ENCODE measurements around the gene MRPL22.

MRPL22 gene

GRCh38 chr5:154940772-154941620 is at the start of gene MRPL22:
Gene MRPL22, plus strand, starts transcription at chr5:154941073. Its CDS starts 38 bp downstream, at chr5:154941111.
- no peaks in the 10 kb centered on the region for H3K27me3 ChIP-seq (ENCODE audit: control insufficient read depth, insufficient read depth, low read length)
- peaks cover 9% of the 10 kb centered on the region for H3K4me1 ChIP-seq (ENCODE audit: control insufficient read depth, insufficient read depth, low read length)
- no peaks in the 10 kb centered on the region for H3K9me3 ChIP-seq (ENCODE audit: control insufficient read depth, insufficient read depth, low read depth, low read length)
- H3K4me3 ChIP-seq (ENCODE audit: low read depth, low read length) = peak within 1 kb of the TSS; percentile 92
- peak within 1 kb of the TSS; percentile 26; the same call in 1 of the 2 replicates for H3K27ac ChIP-seq (ENCODE audit: low read depth, low read length)
- peaks cover under 1% of the 10 kb centered on the region; the same call in 1 of the 2 replicates for H3K36me3 ChIP-seq (ENCODE audit: control insufficient read depth, insufficient read depth, low read length)
- peak within 1 kb of the TSS; percentile 86 for H3K9ac ChIP-seq (ENCODE audit: low read length)

- H3K27ac ChIP-seq (ENCODE audit: low read depth, low read length) = no peak overlapping the region
- H3K9me3 ChIP-seq (ENCODE audit: control insufficient read depth, insufficient read depth, low read depth, low read length) = peaks cover 6% of the 10 kb centered on the region; the same call in 1 of the 2 replicates
- no peak overlapping the region for H3K9ac ChIP-seq (ENCODE audit: low read length)
- peaks cover 86% of the 10 kb centered on the region for H3K36me3 ChIP-seq (ENCODE audit: control insufficient read depth, insufficient read depth, low read length)
- H3K4me3 ChIP-seq (ENCODE audit: low read depth, low read length) = no peak overlapping the region
- no peaks in the 10 kb centered on the region for H3K27me3 ChIP-seq (ENCODE audit: control insufficient read depth, insufficient read depth, low read length)
- no peaks in the 10 kb centered on the region for H3K4me1 ChIP-seq (ENCODE audit: control insufficient read depth, insufficient read depth, low read length)
These were observed 48.5 kb upstream of the MRPL22 start for GRCh38 chr5:154892369-154892771.

- H3K4me1 ChIP-seq (ENCODE audit: control insufficient read depth, insufficient read depth, low read length) = no peaks in the 10 kb centered on the region
- H3K27me3 ChIP-seq (ENCODE audit: control insufficient read depth, insufficient read depth, low read length) = no peaks in the 10 kb centered on the region
- H3K9me3 ChIP-seq (ENCODE audit: control insufficient read depth, insufficient read depth, low read depth, low read length) = no peaks in the 10 kb centered on the region
- no peak overlapping the region for H3K4me3 ChIP-seq (ENCODE audit: low read depth, low read length)
- peaks cover 86% of the 10 kb centered on the region for H3K36me3 ChIP-seq (ENCODE audit: control insufficient read depth, insufficient read depth, low read length)
- no peak overlapping the region for H3K27ac ChIP-seq (ENCODE audit: low read depth, low read length)
- no peak overlapping the region for H3K9ac ChIP-seq (ENCODE audit: low read length)
These were observed 47.5 kb upstream of the MRPL22 start for GRCh38 chr5:154893381-154893780.

GRCh38 chr5:154895606-154896561 is 45.0 kb upstream of the MRPL22 start:
- H3K4me1 ChIP-seq (ENCODE audit: control insufficient read depth, insufficient read depth, low read length) = no peaks in the 10 kb centered on the region
- peaks cover 88% of the 10 kb centered on the region for H3K36me3 ChIP-seq (ENCODE audit: control insufficient read depth, insufficient read depth, low read length)
- H3K27me3 ChIP-seq (ENCODE audit: control insufficient read depth, insufficient read depth, low read length) = no peaks in the 10 kb centered on the region
- no peak overlapping the region for H3K27ac ChIP-seq (ENCODE audit: low read depth, low read length)
- H3K9ac ChIP-seq (ENCODE audit: low read length) = no peak overlapping the region
- H3K9me3 ChIP-seq (ENCODE audit: control insufficient read depth, insufficient read depth, low read depth, low read length) = no peaks in the 10 kb centered on the region
- no peak overlapping the region for H3K4me3 ChIP-seq (ENCODE audit: low read depth, low read length)

- no peak overlapping the region for H3K4me3 ChIP-seq (ENCODE audit: low read depth, low read length)
- no peaks in the 10 kb centered on the region for H3K9me3 ChIP-seq (ENCODE audit: control insufficient read depth, insufficient read depth, low read depth, low read length)
- H3K36me3 ChIP-seq (ENCODE audit: control insufficient read depth, insufficient read depth, low read length) = peaks cover 88% of the 10 kb centered on the region
These were observed 44.2 kb upstream of the MRPL22 start for GRCh38 chr5:154896562-154897165.

GRCh38 chr5:154898210-154898609 is 42.7 kb upstream of the MRPL22 start:
- Histone ChIP-seq H3K36me3 (ENCODE audit: control insufficient read depth, insufficient read depth, low read length) (peaks cover 94% of the 10 kb centered on the region), H3K4me1 (ENCODE audit: control insufficient read depth, insufficient read depth, low read length) (no peaks in the 10 kb centered on the region), H3K4me3 (ENCODE audit: low read depth, low read length) (no peak overlapping the region), H3K27me3 (ENCODE audit: control insufficient read depth, insufficient read depth, low read length) (no peaks in the 10 kb centered on the region), H3K9me3 (ENCODE audit: control insufficient read depth, insufficient read depth, low read depth, low read length) (no peaks in the 10 kb centered on the region), H3K27ac (ENCODE audit: low read depth, low read length) (no peak overlapping the region), H3K9ac (ENCODE audit: low read length) (no peak overlapping the region)

More at GRCh38 chr5:154896562-154897165, 44.2 kb upstream of the MRPL22 start:
- H3K27me3 ChIP-seq (ENCODE audit: control insufficient read depth, insufficient read depth, low read length) = no peaks in the 10 kb centered on the region
- H3K27ac ChIP-seq (ENCODE audit: low read depth, low read length) = no peak overlapping the region
- no peaks in the 10 kb centered on the region for H3K4me1 ChIP-seq (ENCODE audit: control insufficient read depth, insufficient read depth, low read length)
- no peak overlapping the region for H3K9ac ChIP-seq (ENCODE audit: low read length)

GRCh38 chr5:154899151-154899816 is 41.6 kb upstream of the MRPL22 start:
- no peaks in the 10 kb centered on the region for H3K27me3 ChIP-seq (ENCODE audit: control insufficient read depth, insufficient read depth, low read length)
- peaks cover 90% of the 10 kb centered on the region for H3K36me3 ChIP-seq (ENCODE audit: control insufficient read depth, insufficient read depth, low read length)
- H3K9me3 ChIP-seq (ENCODE audit: control insufficient read depth, insufficient read depth, low read depth, low read length) = no peaks in the 10 kb centered on the region
- no peaks in the 10 kb centered on the region for H3K4me1 ChIP-seq (ENCODE audit: control insufficient read depth, insufficient read depth, low read length)
- H3K27ac ChIP-seq (ENCODE audit: low read depth, low read length) = no peak overlapping the region
- H3K4me3 ChIP-seq (ENCODE audit: low read depth, low read length) = no peak overlapping the region
- H3K9ac ChIP-seq (ENCODE audit: low read length) = no peak overlapping the region

- H3K9ac ChIP-seq (ENCODE audit: low read length) = no peak overlapping the region
- H3K27ac ChIP-seq (ENCODE audit: low read depth, low read length) = no peak overlapping the region
- H3K4me3 ChIP-seq (ENCODE audit: low read depth, low read length) = no peak overlapping the region
- H3K4me1 ChIP-seq (ENCODE audit: control insufficient read depth, insufficient read depth, low read length) = no peaks in the 10 kb centered on the region
- peaks cover 95% of the 10 kb centered on the region for H3K36me3 ChIP-seq (ENCODE audit: control insufficient read depth, insufficient read depth, low read length)
- H3K27me3 ChIP-seq (ENCODE audit: control insufficient read depth, insufficient read depth, low read length) = no peaks in the 10 kb centered on the region
- H3K9me3 ChIP-seq (ENCODE audit: control insufficient read depth, insufficient read depth, low read depth, low read length) = no peaks in the 10 kb centered on the region
These were observed 40.8 kb upstream of the MRPL22 start for GRCh38 chr5:154900066-154900465.

GRCh38 chr5:154901276-154901675 is 39.6 kb upstream of the MRPL22 start:
- peaks cover 95% of the 10 kb centered on the region for H3K36me3 ChIP-seq (ENCODE audit: control insufficient read depth, insufficient read depth, low read length)
- H3K4me1 ChIP-seq (ENCODE audit: control insufficient read depth, insufficient read depth, low read length) = no peaks in the 10 kb centered on the region
- H3K4me3 ChIP-seq (ENCODE audit: low read depth, low read length) = no peak overlapping the region
- H3K27me3 ChIP-seq (ENCODE audit: control insufficient read depth, insufficient read depth, low read length) = no peaks in the 10 kb centered on the region
- no peaks in the 10 kb centered on the region for H3K9me3 ChIP-seq (ENCODE audit: control insufficient read depth, insufficient read depth, low read depth, low read length)
- no peak overlapping the region for H3K27ac ChIP-seq (ENCODE audit: low read depth, low read length)
- no peak overlapping the region for H3K9ac ChIP-seq (ENCODE audit: low read length)

GRCh38 chr5:154901913-154902312 is 39.0 kb upstream of the MRPL22 start:
- Histone ChIP-seq H3K36me3 (ENCODE audit: control insufficient read depth, insufficient read depth, low read length) (peaks cover 95% of the 10 kb centered on the region), H3K27ac (ENCODE audit: low read depth, low read length) (no peak overlapping the region), H3K27me3 (ENCODE audit: control insufficient read depth, insufficient read depth, low read length) (no peaks in the 10 kb centered on the region), H3K9me3 (ENCODE audit: control insufficient read depth, insufficient read depth, low read depth, low read length) (no peaks in the 10 kb centered on the region), H3K9ac (ENCODE audit: low read length) (no peak overlapping the region), H3K4me1 (ENCODE audit: control insufficient read depth, insufficient read depth, low read length) (no peaks in the 10 kb centered on the region), H3K4me3 (ENCODE audit: low read depth, low read length) (no peak overlapping the region)

Data from HUES6 (cell line).